ENCODE data around the gene KBTBD12.

The KBTBD12 gene

GRCh38 chr3:127985216-127985615, 70.2 kb downstream of the KBTBD12 start:
- no peak overlapping the region for H3K4me3 ChIP-seq (ENCODE audit: low read depth, low read length)
- no peak for DNase-seq (ENCODE audit: low read depth)
- in situ Hi-C loops (cut with HindIII; ENCODE audit: low sequenced_read_pairs), result no loop called here
- no peak for TF ChIP-seq CTCF (IDR thresholded peaks at IDR 0.05; ENCODE audit: low read depth, low read length, missing control alignments)

GRCh38 chr3:127985655-127986225, 70.7 kb downstream of the KBTBD12 start:
- H3K4me3 ChIP-seq (ENCODE audit: low read depth, low read length), result no peak overlapping the region
- TF ChIP-seq CTCF (IDR thresholded peaks at IDR 0.05; ENCODE audit: low read depth, low read length, missing control alignments), result no peak
- DNase-seq (ENCODE audit: low read depth), result no peak
- in situ Hi-C loops (cut with HindIII; ENCODE audit: low sequenced_read_pairs), result no loop called here

GRCh38 chr3:127986803-127987202, 71.8 kb downstream of the KBTBD12 start:
- no peak overlapping the region for H3K4me3 ChIP-seq (ENCODE audit: low read depth, low read length)
- no peak for DNase-seq (ENCODE audit: low read depth)
- no peak for TF ChIP-seq CTCF (IDR thresholded peaks at IDR 0.05; ENCODE audit: low read depth, low read length, missing control alignments)
- in situ Hi-C loops (cut with HindIII; ENCODE audit: low sequenced_read_pairs), result no loop called here

- in situ Hi-C loops (cut with HindIII; ENCODE audit: low sequenced_read_pairs), result no loop called here
- DNase-seq (ENCODE audit: low read depth), result no peak
Measured at GRCh38 chr3:127987309-127987995, 72.4 kb downstream of the KBTBD12 start.

GRCh38 chr3:127988770-127989557, 73.9 kb downstream of the KBTBD12 start:
- no peak for TF ChIP-seq CTCF (IDR thresholded peaks at IDR 0.05; ENCODE audit: low read depth, low read length, missing control alignments)
- no peak overlapping the region for H3K4me3 ChIP-seq (ENCODE audit: low read depth, low read length)
- in situ Hi-C loops (cut with HindIII; ENCODE audit: low sequenced_read_pairs), result no loop called here
- DNase-seq (ENCODE audit: low read depth), result no peak

More at GRCh38 chr3:127987309-127987995, 72.4 kb downstream of the KBTBD12 start:
- no peak overlapping the region for H3K4me3 ChIP-seq (ENCODE audit: low read depth, low read length)
- TF ChIP-seq CTCF (IDR thresholded peaks at IDR 0.05; ENCODE audit: low read depth, low read length, missing control alignments), result no peak

- in situ Hi-C loops (cut with HindIII; ENCODE audit: low sequenced_read_pairs), result no loop called here
- H3K4me3 ChIP-seq (ENCODE audit: low read depth, low read length), result no peak overlapping the region
- no peak for TF ChIP-seq CTCF (IDR thresholded peaks at IDR 0.05; ENCODE audit: low read depth, low read length, missing control alignments)
- DNase-seq (ENCODE audit: low read depth), result no peak
Measured at GRCh38 chr3:127990051-127990450, 75.0 kb downstream of the KBTBD12 start.

All from astrocyte of the cerebellum (primary cell).